ENCODE measurements around the gene FGD1. TPM values are rescaled to one million over a fixed set of nuclear protein-coding genes. Genes with fewer than 3 reads are reported as not detected.

Gene FGD1
- total and polyA plus RNA-seq, 5 donors from 2014 or later, result 0.76 to 1.0 (median 0.85) TPM; not detected in 1

DNA sequence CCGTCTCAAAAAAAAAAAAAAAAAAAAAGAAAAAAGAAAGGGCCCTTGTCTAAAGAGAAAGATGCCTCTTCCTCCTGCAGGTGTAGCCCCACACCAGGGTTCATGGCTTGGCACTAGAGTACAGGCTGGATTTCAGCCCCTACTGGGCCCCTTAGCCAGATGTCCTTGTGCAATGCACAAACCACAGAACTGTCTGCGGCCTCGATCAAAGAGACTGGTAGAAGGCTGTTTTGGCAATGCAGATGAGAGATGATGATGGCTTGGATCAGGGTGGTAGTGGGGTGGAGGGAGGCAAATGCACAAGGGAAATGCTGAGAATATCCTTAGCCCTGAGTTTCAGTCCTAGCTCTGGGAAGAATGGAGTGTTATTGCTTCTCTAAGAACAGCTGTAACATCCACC lies 82.3 kb downstream of the FGD1 start:
- Mint-ChIP-seq H3K27me3 (peaks cover 5% of the 10 kb centered on the region), H3K4me3 (no peak overlapping the region), H3K36me3 (no peaks in the 10 kb centered on the region), H3K9me3 (peaks cover 0 to 2% (median 0%) of the 10 kb centered on the region in 7 donors), H3K27ac (no peak overlapping the region), H3K4me1 (peaks cover 4 to 11% (median 6%) of the 10 kb centered on the region in 4 donors)
- Histone ChIP-seq H3K4me3 (ENCODE audit: low read depth, low read length) (no peak overlapping the region), H3K36me3 (ENCODE audit: control insufficient read depth, insufficient read depth, low read length) (no peaks in the 10 kb centered on the region), H3K9me3 (ENCODE audit: control insufficient read depth in 2 of 2, low read length in 2 of 2) (no peaks in the 10 kb centered on the region), H3K27ac (ENCODE audit: insufficient read depth, low read length, poor library complexity, severe bottlenecking) (no peak overlapping the region), H3K4me1 (ENCODE audit: control insufficient read depth, insufficient read depth, low read length, poor library complexity, severe bottlenecking) (peaks cover 5% of the 10 kb centered on the region), H3K27me3 (ENCODE audit: control insufficient read depth, insufficient read depth, low read length) (no peaks in the 10 kb centered on the region)
- ATAC-seq (ENCODE audit: low read depth in 2 of 2) (no peak), DNase-seq (no peak)

DNA sequence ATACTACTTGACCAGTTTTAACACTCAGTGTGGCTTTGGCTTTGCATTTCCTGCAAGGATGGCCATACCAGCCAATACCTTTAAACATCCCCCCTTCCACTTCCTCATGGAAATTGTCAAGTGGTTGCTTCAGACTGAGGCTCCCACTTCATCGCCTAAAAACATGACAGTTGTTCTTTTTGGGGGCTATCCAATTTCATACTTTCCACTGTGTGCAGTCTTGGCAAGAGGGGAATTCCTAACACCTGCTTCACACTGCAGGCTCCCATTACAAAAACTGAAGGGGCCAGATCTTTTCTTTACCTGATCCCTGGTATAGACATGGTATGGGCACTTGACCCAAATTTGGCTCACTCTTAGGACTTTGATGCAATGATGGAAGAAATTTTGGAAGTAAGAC lies 84.3 kb downstream of the FGD1 start:
- no peak for ATAC-seq (ENCODE audit: low read depth in 2 of 2)
- Histone ChIP-seq H3K36me3 (ENCODE audit: control insufficient read depth, insufficient read depth, low read length) (no peaks in the 10 kb centered on the region), H3K27me3 (ENCODE audit: control insufficient read depth, insufficient read depth, low read length) (no peaks in the 10 kb centered on the region), H3K27ac (ENCODE audit: insufficient read depth, low read length, poor library complexity, severe bottlenecking) (no peak overlapping the region), H3K4me1 (ENCODE audit: control insufficient read depth, insufficient read depth, low read length, poor library complexity, severe bottlenecking) (peaks cover 5% of the 10 kb centered on the region), H3K9me3 (ENCODE audit: control insufficient read depth in 2 of 2, low read length in 2 of 2) (no peaks in the 10 kb centered on the region), H3K4me3 (ENCODE audit: low read depth, low read length) (no peak overlapping the region)
- peaks cover 9% of the 10 kb centered on the region for H3K27me3 Mint-ChIP-seq
- H3K4me1 Mint-ChIP-seq, result peaks cover 4 to 18% (median 6%) of the 10 kb centered on the region in 4 donors
- no peak overlapping the region for H3K27ac Mint-ChIP-seq
- no peak for DNase-seq
- H3K36me3 Mint-ChIP-seq, result no peaks in the 10 kb centered on the region
- no peak overlapping the region for H3K4me3 Mint-ChIP-seq
- peaks cover 0 to 2% (median 0%) of the 10 kb centered on the region in 7 donors for H3K9me3 Mint-ChIP-seq

GRCh38 chrX:54407266-54407665 lies 88.8 kb downstream of the FGD1 start:
- H3K27me3 Mint-ChIP-seq, result peaks cover 8% of the 10 kb centered on the region
- H3K4me3 ChIP-seq (ENCODE audit: low read depth, low read length), result no peak overlapping the region
- DNase-seq (no peak), ATAC-seq (ENCODE audit: low read depth in 2 of 2) (no peak)
- no peaks in the 10 kb centered on the region for H3K36me3 Mint-ChIP-seq
- H3K4me1 ChIP-seq (ENCODE audit: control insufficient read depth, insufficient read depth, low read length, poor library complexity, severe bottlenecking), result peaks cover 5% of the 10 kb centered on the region
- no peaks in the 10 kb centered on the region for H3K27me3 ChIP-seq (ENCODE audit: control insufficient read depth, insufficient read depth, low read length)
- peak overlapping the region in 1 of 4 donors; percentile 38 for H3K4me3 Mint-ChIP-seq
- no peak overlapping the region for H3K27ac ChIP-seq (ENCODE audit: insufficient read depth, low read length, poor library complexity, severe bottlenecking)
- H3K9me3 ChIP-seq (ENCODE audit: control insufficient read depth in 2 of 2, low read length in 2 of 2), result no peaks in the 10 kb centered on the region
- peaks cover 4 to 13% (median 6%) of the 10 kb centered on the region in 4 donors for H3K4me1 Mint-ChIP-seq
- no peak overlapping the region for H3K27ac Mint-ChIP-seq
- H3K9me3 Mint-ChIP-seq, result peaks cover 0 to 1% (median 0%) of the 10 kb centered on the region in 7 donors
- no peaks in the 10 kb centered on the region for H3K36me3 ChIP-seq (ENCODE audit: control insufficient read depth, insufficient read depth, low read length)

GRCh38 chrX:54397113-54397512 lies 98.9 kb downstream of the FGD1 start:
- peaks cover 0 to 3% (median 0%) of the 10 kb centered on the region in 7 donors for H3K9me3 Mint-ChIP-seq
- Histone ChIP-seq H3K27ac (ENCODE audit: insufficient read depth, low read length, poor library complexity, severe bottlenecking) (no peak overlapping the region), H3K36me3 (ENCODE audit: control insufficient read depth, insufficient read depth, low read length) (no peaks in the 10 kb centered on the region), H3K4me3 (ENCODE audit: low read depth, low read length) (no peak overlapping the region), H3K9me3 (ENCODE audit: control insufficient read depth in 2 of 2, low read length in 2 of 2) (no peaks in the 10 kb centered on the region), H3K4me1 (ENCODE audit: control insufficient read depth, insufficient read depth, low read length, poor library complexity, severe bottlenecking) (no peaks in the 10 kb centered on the region), H3K27me3 (ENCODE audit: control insufficient read depth, insufficient read depth, low read length) (no peaks in the 10 kb centered on the region)
- no peak overlapping the region for H3K4me3 Mint-ChIP-seq
- no peak overlapping the region for H3K27ac Mint-ChIP-seq
- DNase-seq (no peak), ATAC-seq (ENCODE audit: low read depth in 2 of 2) (no peak)
- H3K4me1 Mint-ChIP-seq, result no peaks in the 10 kb centered on the region
- no peaks in the 10 kb centered on the region for H3K36me3 Mint-ChIP-seq
- H3K27me3 Mint-ChIP-seq, result no peaks in the 10 kb centered on the region

Other genes starting within 250 kb of the FGD1 start
- not detected for gene WNK3, start 138.2 kb downstream of the FGD1 start, total RNA-seq
- gene WNK3, start 138.2 kb downstream of the FGD1 start, polyA plus RNA-seq, result under 1 TPM in 1 of 4 donors, not detected in 3; 0.06 TPM
- 42.0 TPM for gene TSR2, start 55.8 kb downstream of the FGD1 start, total RNA-seq
- gene TSR2, start 55.8 kb downstream of the FGD1 start, polyA plus RNA-seq, result 10 to 100 TPM; 54.0 to 83.0 (median 65.0) TPM
- 38.5 TPM for gene GNL3L, start 34.0 kb upstream of the FGD1 start, total RNA-seq
- 10 to 100 TPM; 21.7 to 27.1 (median 23.5) TPM for gene GNL3L, start 34.0 kb upstream of the FGD1 start, polyA plus RNA-seq